ENCODE results near the gene SLC6A20. TPM values are rescaled to one million over a fixed set of nuclear protein-coding genes. Genes with fewer than 3 reads are reported as not detected.

Gene SLC6A20
- total RNA-seq, 1 experiment from 2014 or later, result not detected

DNA sequence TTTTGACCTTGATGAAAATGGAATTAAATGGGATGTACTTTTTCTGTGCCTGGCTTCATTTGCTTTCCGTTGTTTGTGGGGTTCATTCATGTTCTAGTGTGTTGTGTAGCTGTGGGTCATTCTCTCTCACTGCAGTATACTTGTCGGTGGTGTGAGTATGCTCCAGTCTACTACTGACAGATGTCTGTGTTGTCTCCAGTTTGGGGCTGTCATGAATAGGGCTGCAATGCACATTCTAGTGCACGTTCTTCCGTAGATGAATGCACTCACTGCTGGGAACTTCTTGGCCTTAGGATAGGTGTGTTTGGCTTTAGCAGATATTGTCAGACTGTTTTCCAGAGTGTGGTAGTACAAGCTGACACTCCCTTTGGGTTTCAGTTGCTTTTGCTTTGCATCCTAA, 1.7 kb upstream of the SLC6A20 start:
- no peaks in the 10 kb centered on the region for H3K4me1 Mint-ChIP-seq (ENCODE audit: insufficient read depth, unreplicated experiment)
- no peak for DNase-seq (ENCODE audit: unreplicated experiment)
- H3K27me3 Mint-ChIP-seq (ENCODE audit: insufficient read depth, unreplicated experiment), result peaks cover 40% of the 10 kb centered on the region
- no peaks in the 10 kb centered on the region for H3K9me3 Mint-ChIP-seq (ENCODE audit: unreplicated experiment)
- BruUV-seq (replicated peaks), result no TSS peak
- CTCF ChIA-PET, result no interaction called here
- TF ChIP-seq, protein P1, sequence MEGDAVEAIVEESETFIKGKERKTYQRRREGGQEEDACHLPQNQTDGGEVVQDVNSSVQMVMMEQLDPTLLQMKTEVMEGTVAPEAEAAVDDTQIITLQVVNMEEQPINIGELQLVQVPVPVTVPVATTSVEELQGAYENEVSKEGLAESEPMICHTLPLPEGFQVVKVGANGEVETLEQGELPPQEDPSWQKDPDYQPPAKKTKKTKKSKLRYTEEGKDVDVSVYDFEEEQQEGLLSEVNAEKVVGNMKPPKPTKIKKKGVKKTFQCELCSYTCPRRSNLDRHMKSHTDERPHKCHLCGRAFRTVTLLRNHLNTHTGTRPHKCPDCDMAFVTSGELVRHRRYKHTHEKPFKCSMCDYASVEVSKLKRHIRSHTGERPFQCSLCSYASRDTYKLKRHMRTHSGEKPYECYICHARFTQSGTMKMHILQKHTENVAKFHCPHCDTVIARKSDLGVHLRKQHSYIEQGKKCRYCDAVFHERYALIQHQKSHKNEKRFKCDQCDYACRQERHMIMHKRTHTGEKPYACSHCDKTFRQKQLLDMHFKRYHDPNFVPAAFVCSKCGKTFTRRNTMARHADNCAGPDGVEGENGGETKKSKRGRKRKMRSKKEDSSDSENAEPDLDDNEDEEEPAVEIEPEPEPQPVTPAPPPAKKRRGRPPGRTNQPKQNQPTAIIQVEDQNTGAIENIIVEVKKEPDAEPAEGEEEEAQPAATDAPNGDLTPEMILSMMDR (IDR thresholded peaks at IDR 0.05; ENCODE audit: unreplicated experiment), result no peak
- H3K4me3 Mint-ChIP-seq (ENCODE audit: unreplicated experiment), result no peak overlapping the region
- POLR2A ChIA-PET, result no interaction called here
- intact Hi-C loops (cut with micrococcal nuclease), result no loop called here
- no peaks in the 10 kb centered on the region for H3K36me3 Mint-ChIP-seq (ENCODE audit: insufficient read depth, unreplicated experiment)
- no peak overlapping the region for H3K27ac Mint-ChIP-seq (ENCODE audit: low read depth, unreplicated experiment)

DNA sequence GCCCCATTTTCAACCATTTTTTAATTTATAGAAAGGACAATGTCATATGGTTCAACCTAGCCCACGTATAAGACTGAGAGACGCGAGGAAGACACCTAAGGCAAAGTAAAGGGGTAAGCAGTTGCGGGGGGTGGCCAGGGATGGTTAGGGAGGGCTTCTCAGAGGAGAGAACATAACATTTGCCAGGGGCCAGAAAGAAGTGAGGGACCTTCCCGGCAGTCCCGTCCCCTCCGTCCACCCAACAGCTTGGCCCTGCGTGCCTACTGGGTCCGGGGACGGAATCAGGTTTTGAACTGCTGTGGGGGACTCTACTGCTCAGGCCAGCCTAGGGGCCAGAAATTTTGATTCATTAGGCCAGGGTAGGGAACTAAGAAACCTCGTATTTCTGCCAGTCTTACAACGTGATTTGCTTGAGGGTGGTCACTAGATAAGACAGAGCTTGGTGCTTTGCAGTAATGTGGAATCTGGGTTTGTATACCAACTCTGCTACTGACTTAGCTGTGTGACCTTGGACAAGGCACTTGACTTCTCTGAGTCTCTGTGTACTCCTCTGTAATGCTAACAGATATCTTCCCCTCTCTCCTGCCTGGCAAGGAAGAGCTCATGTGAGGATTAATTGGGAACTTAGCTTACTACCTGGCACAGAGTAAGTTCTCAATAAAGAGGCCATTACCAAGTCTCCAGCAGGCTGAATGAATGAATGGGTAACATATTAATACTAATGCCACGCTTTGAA, 734 bp upstream of the SLC6A20 start:
- intact Hi-C loops (cut with micrococcal nuclease), result no loop called here
- Mint-ChIP-seq H3K36me3 (ENCODE audit: insufficient read depth, unreplicated experiment) (no peaks in the 10 kb centered on the region), H3K27me3 (ENCODE audit: insufficient read depth, unreplicated experiment) (peaks cover 40% of the 10 kb centered on the region), H3K27ac (ENCODE audit: low read depth, unreplicated experiment) (no peak overlapping the region), H3K4me1 (ENCODE audit: insufficient read depth, unreplicated experiment) (no peaks in the 10 kb centered on the region), H3K9me3 (ENCODE audit: unreplicated experiment) (no peaks in the 10 kb centered on the region), H3K4me3 (ENCODE audit: unreplicated experiment) (no peak overlapping the region)
- DNase-seq (ENCODE audit: unreplicated experiment), result no peak
- TF ChIP-seq, protein P1 (IDR thresholded peaks at IDR 0.05; ENCODE audit: unreplicated experiment), result no peak
- BruUV-seq (replicated peaks), result no TSS peak
- POLR2A ChIA-PET, result no interaction called here
- CTCF ChIA-PET, result interaction anchor here (0.6 to 1.0 kb wide), 2 partner anchors 15 to 209 kb away, joined by 4 to 7 read pairs; no protein-coding TSS in a partner anchor

DNA sequence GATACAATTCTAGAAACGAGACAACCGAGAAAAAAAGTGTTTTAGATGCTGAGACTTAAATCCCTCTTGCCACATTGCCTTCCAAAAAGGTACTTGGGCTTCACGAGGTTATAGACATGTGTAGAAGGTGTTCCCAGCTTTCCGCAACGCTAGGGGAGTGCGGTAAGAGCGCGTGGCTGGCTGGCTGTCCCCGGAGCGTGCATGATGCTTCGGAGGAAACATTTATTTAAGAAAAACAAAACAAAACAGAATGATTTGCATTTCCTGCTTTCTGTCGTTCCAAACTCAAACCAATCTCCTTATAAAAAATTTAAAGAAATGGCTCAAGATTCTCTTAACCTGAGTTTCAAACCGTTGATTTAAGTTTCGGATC, 841 bp downstream of the SLC6A20 start:
- TF ChIP-seq, protein P1 (IDR thresholded peaks at IDR 0.05; ENCODE audit: unreplicated experiment), result no peak
- H3K4me1 Mint-ChIP-seq (ENCODE audit: insufficient read depth, unreplicated experiment), result no peaks in the 10 kb centered on the region
- BruUV-seq (replicated peaks), result no TSS peak
- peaks cover 4% of the 10 kb centered on the region for H3K9me3 Mint-ChIP-seq (ENCODE audit: unreplicated experiment)
- H3K4me3 Mint-ChIP-seq (ENCODE audit: unreplicated experiment), result no peak overlapping the region
- POLR2A ChIA-PET, result no interaction called here
- CTCF ChIA-PET, result no interaction called here
- H3K36me3 Mint-ChIP-seq (ENCODE audit: insufficient read depth, unreplicated experiment), result no peaks in the 10 kb centered on the region
- H3K27ac Mint-ChIP-seq (ENCODE audit: low read depth, unreplicated experiment), result no peak overlapping the region
- intact Hi-C loops (cut with micrococcal nuclease), result no loop called here
- peaks cover 47% of the 10 kb centered on the region for H3K27me3 Mint-ChIP-seq (ENCODE audit: insufficient read depth, unreplicated experiment)
- DNase-seq (ENCODE audit: unreplicated experiment), result no peak

DNA sequence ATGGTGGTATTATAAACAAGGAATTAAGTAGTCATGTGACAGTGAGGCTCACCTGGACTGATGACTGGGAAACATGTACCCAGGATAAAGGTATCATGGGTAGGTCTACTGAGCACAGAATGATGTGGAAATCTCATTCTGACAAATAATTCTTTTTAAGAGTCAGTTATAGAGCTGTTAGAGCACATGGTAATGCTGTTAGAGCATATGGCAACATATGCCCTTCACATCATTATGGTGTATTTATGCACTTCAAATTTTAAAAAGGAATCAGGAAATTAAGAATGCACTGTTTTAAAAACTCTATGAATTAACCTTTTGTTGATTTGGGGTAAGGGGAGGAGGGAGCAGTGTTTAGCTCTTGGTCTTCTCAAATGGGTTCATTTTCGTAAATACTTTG, 1.7 kb downstream of the SLC6A20 start:
- Mint-ChIP-seq H3K9me3 (ENCODE audit: unreplicated experiment) (peaks cover 12% of the 10 kb centered on the region), H3K27me3 (ENCODE audit: insufficient read depth, unreplicated experiment) (peaks cover 55% of the 10 kb centered on the region), H3K4me1 (ENCODE audit: insufficient read depth, unreplicated experiment) (no peaks in the 10 kb centered on the region), H3K36me3 (ENCODE audit: insufficient read depth, unreplicated experiment) (no peaks in the 10 kb centered on the region), H3K27ac (ENCODE audit: low read depth, unreplicated experiment) (no peak overlapping the region), H3K4me3 (ENCODE audit: unreplicated experiment) (no peak overlapping the region)
- DNase-seq (ENCODE audit: unreplicated experiment), result no peak
- ChIA-PET POLR2A (interaction anchor here (0.6 kb wide), 1 partner anchor 543 kb away, joined by 3 read pairs; no protein-coding TSS in a partner anchor), CTCF (interaction anchor here (0.6 kb wide), 1 partner anchor 35 kb away, joined by 4 read pairs; no protein-coding TSS in a partner anchor)
- intact Hi-C loops (cut with micrococcal nuclease), result no loop called here
- TF ChIP-seq, protein P1 (IDR thresholded peaks at IDR 0.05; ENCODE audit: unreplicated experiment), result no peak
- no TSS peak for BruUV-seq (replicated peaks)

Measured in MCF 10A (cell line).